DND-41 (cell line): ENCODE data around the gene ACTR3C.
"Not testable (repeated sequence)": the region's sequence is repeated elsewhere in the genome, so short reads cannot be mapped to it uniquely, and the experiment has no call there.

ENCODE experiments used
- ATAC-seq: fragments of 200-7000 bp; cut with Tn5 transposase; 3 replicates; pipeline ENCODE4 v1.9.1; 2021; ENCODE audit warnings: low read depth; ENCODE audit not compliant: insufficient read depth
- DNase-seq: peaks from one replicate; pipeline ENCODE4 v3.0.0-alpha.2; 2020
- H2AFZ ChIP-seq: 2 replicates; pipeline ENCODE4 v1.6.0; 2012; ENCODE audit warnings: low read depth, low read length
- H3K27ac ChIP-seq: 2 replicates; pipeline ENCODE4 v1.5.1; 2012; ENCODE audit warnings: low read length, inconsistent platforms
- H3K27me3 ChIP-seq: fragments of 200-600 bp; sonication (generic); 2 replicates; pipeline ENCODE4 v1.6.0; 2012; ENCODE audit warnings: low read length, mild to moderate bottlenecking, inconsistent platforms; ENCODE audit not compliant: insufficient read depth, poor library complexity
- H3K36me3 ChIP-seq: 2 replicates; pipeline ENCODE4 v1.5.1; 2012; ENCODE audit warnings: low read length, inconsistent platforms; ENCODE audit not compliant: insufficient read depth
- H3K4me1 ChIP-seq: 2 replicates; pipeline ENCODE4 v1.5.1; 2012; ENCODE audit warnings: mild to moderate bottlenecking, low read length; ENCODE audit not compliant: insufficient read depth
- H3K4me2 ChIP-seq: 2 replicates; pipeline ENCODE4 v1.6.0; 2012; ENCODE audit warnings: mild to moderate bottlenecking, moderate library complexity, low read length, inconsistent platforms; ENCODE audit not compliant: insufficient read depth
- H3K4me3 ChIP-seq, 2 experiments: fragments of 200-600 bp in 1 of 2; shearing (Covaris generic) in 1 of 2; 2 replicates each; pipeline ENCODE4 v1.5.1; 2012 to 2016; ENCODE audit warnings: inconsistent platforms in 2 of 2, low read length in 2 of 2, mild to moderate bottlenecking in 2 of 2, low read depth in 1 of 2, moderate library complexity in 1 of 2
- H3K79me2 ChIP-seq: 2 replicates; pipeline ENCODE4 v1.6.0; 2012; ENCODE audit warnings: low read length, inconsistent platforms; ENCODE audit not compliant: insufficient read depth
- H3K9ac ChIP-seq: 2 replicates; pipeline ENCODE4 v1.6.0; 2012; ENCODE audit warnings: low read depth, mild to moderate bottlenecking, inconsistent platforms, low read length, moderate library complexity
- H3K9me3 ChIP-seq: 2 replicates; pipeline ENCODE4 v1.5.1; 2012; ENCODE audit warnings: low read length, moderate library complexity, mild to moderate bottlenecking, inconsistent platforms; ENCODE audit not compliant: insufficient read depth, severe bottlenecking
- H4K20me1 ChIP-seq: 2 replicates; pipeline ENCODE4 v1.6.0; 2012; ENCODE audit warnings: low read length; ENCODE audit not compliant: insufficient read depth

Gene ACTR3C

DNA sequence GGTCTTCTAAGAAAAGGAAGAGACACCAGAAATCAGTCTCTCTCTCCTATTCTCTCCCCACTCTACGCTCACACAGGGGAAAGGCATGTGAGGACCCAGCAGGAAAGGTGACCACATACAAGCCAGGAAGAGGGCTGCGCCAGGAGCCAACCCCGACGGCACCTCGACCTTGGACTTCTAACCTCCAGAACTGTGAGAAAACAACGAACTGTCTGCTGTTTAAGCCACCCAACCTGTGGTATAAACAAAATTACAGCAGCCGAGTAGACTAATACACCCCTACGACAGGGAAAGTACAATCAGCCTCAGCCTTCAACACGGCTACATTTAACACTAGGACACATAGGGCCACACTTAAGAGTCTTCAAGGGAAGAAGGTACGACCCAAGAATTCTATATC, 26.5 kb downstream of the ACTR3C start:
- H3K79me2 ChIP-seq = not testable (repeated sequence)

DNA sequence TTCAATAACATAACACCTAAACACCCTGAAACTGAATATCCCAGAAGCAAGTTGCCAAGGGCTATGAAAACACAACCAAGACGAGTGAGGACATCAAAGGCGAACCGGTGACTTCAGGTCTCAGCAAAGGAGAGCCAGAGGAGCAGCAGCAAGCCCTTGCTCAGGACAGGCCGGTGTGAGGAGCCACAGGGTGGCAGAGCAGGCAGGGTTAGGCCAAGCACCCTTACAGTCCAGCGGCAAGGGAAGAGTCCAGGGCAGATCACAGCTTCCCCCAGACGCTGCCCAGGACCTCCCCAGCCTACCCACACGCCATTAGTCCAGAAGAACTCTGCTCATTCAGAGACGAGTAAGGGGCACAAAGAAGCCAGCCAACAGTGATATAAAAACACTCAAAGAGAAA, 27.7 kb downstream of the ACTR3C start:
- ATAC-seq, H3K9ac ChIP-seq, H3K27ac ChIP-seq, H4K20me1 ChIP-seq, H2AFZ ChIP-seq, H3K9me3 ChIP-seq, H3K4me3 ChIP-seq, H3K36me3 ChIP-seq, H3K4me2 ChIP-seq, H3K4me1 ChIP-seq, H3K27me3 ChIP-seq, H3K79me2 ChIP-seq, DNase-seq: not testable (repeated sequence)

More for the DNA sequence above, 26.5 kb downstream of the ACTR3C start:
- H3K9me3 ChIP-seq, H4K20me1 ChIP-seq, DNase-seq, H2AFZ ChIP-seq, H3K27ac ChIP-seq, H3K36me3 ChIP-seq, H3K4me3 ChIP-seq, H3K4me1 ChIP-seq, H3K27me3 ChIP-seq, H3K4me2 ChIP-seq, H3K9ac ChIP-seq, ATAC-seq: not testable (repeated sequence)

DNA sequence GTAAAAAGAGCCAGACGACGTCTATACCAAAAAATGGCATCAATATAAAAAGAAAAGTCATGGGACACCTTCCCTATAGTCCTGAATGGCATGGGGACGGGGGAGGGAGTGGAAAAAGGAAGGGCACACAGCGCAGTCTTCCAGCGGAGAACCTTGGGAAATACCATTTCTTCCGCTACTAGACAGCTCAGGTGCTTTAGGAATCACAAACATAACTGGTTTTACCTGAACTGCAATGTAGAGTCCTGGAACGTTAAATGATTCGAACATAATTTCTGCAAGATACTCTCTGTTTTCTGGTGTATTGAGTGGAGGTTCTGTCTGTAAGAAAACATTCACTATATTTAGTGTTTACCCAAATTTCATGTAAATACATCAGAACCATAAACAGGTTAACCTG, 28.3 kb downstream of the ACTR3C start:
- not testable (repeated sequence) for H2AFZ ChIP-seq, H4K20me1 ChIP-seq, H3K4me1 ChIP-seq, H3K27ac ChIP-seq, H3K4me3 ChIP-seq, H3K27me3 ChIP-seq, H3K9me3 ChIP-seq, H3K79me2 ChIP-seq, ATAC-seq, H3K9ac ChIP-seq, H3K4me2 ChIP-seq, H3K36me3 ChIP-seq, DNase-seq

GRCh38 chr7:150290317-150290716, 33.0 kb downstream of the ACTR3C start:
- not testable (repeated sequence) for DNase-seq, H3K79me2 ChIP-seq, H4K20me1 ChIP-seq, H3K4me2 ChIP-seq, H3K27ac ChIP-seq, H3K36me3 ChIP-seq, H3K9me3 ChIP-seq, H3K27me3 ChIP-seq, ATAC-seq, H3K9ac ChIP-seq, H3K4me3 ChIP-seq, H2AFZ ChIP-seq, H3K4me1 ChIP-seq

DNA sequence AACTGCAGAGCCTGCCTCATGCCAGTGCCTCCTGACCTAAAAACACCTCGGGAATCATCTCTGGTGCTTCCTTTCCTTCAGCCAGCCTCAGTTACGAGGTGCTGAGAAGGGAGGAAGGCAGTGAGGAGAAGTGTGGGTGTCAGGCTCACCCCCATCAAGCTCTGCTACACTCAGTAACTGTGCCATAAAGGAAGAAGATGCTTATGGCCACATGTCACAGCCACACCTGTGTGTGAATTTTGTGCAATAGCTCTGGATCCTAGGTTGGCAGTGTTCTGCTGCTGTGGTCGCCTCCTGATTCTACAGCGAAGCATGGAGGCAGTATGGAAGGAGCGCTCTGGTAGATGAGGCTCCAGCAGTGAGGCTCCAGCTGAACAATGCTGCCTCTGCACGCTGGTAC, 34.5 kb downstream of the ACTR3C start:
- H3K27me3 ChIP-seq, H3K4me2 ChIP-seq, H4K20me1 ChIP-seq, H3K9ac ChIP-seq, DNase-seq, H3K79me2 ChIP-seq, H3K36me3 ChIP-seq, ATAC-seq, H3K9me3 ChIP-seq, H2AFZ ChIP-seq, H3K4me1 ChIP-seq, H3K27ac ChIP-seq, H3K4me3 ChIP-seq: not testable (repeated sequence)

GRCh38 chr7:150287815-150288214, 35.5 kb downstream of the ACTR3C start:
- H3K79me2 ChIP-seq, H3K4me3 ChIP-seq, H2AFZ ChIP-seq, H3K9me3 ChIP-seq, H3K27me3 ChIP-seq, H3K9ac ChIP-seq, H3K27ac ChIP-seq, H3K36me3 ChIP-seq, H4K20me1 ChIP-seq, H3K4me1 ChIP-seq, H3K4me2 ChIP-seq: not testable (repeated sequence)
- ATAC-seq = peak; percentile 70
- DNase-seq = peak; percentile 34
